HUES64 (cell line): Measurements from ENCODE around the gene FAM76A.
"Not testable (repeated sequence)": the region's sequence is repeated elsewhere in the genome, so short reads cannot be mapped to it uniquely, and the experiment has no call there.

Experiments
- H3K27ac ChIP-seq: 2 replicates; pipeline ENCODE4 v1.7.0; 2013; ENCODE audit warnings: low read depth, low read length, inconsistent platforms
- H3K27me3 ChIP-seq: 2 replicates; pipeline ENCODE4 v1.6.1; 2013; ENCODE audit warnings: mild to moderate bottlenecking, low read length; ENCODE audit not compliant: insufficient read depth
- H3K36me3 ChIP-seq: 2 replicates; pipeline ENCODE4 v1.6.1; 2013; ENCODE audit warnings: mild to moderate bottlenecking, low read length; ENCODE audit not compliant: insufficient read depth
- H3K4me1 ChIP-seq: 2 replicates; pipeline ENCODE4 v1.6.1; 2013; ENCODE audit warnings: mild to moderate bottlenecking, low read length, moderate library complexity; ENCODE audit not compliant: insufficient read depth
- H3K4me3 ChIP-seq: 2 replicates; pipeline ENCODE4 v1.5.1; 2013; ENCODE audit warnings: mild to moderate bottlenecking, low read length, moderate library complexity
- H3K9ac ChIP-seq: 2 replicates; pipeline ENCODE4 v1.6.1; 2013; ENCODE audit warnings: mild to moderate bottlenecking, low read depth, low read length
- H3K9me3 ChIP-seq: 2 replicates; pipeline ENCODE4 v1.6.1; 2013; ENCODE audit warnings: low read depth, low read length; ENCODE audit not compliant: insufficient read depth
- WGBS: fragments of 150-250, 120-280 bp; methylation state at CpG from one replicate; pipeline ENCODE4 v1.1.7; 2013; ENCODE audit warnings: missing lambda C conversion rate; 5-methylcytosine and 5-hydroxymethylcytosine counted together

Gene FAM76A

GRCh38 chr1:27690183-27690582 is 35.6 kb upstream of the FAM76A start:
- Histone ChIP-seq H3K4me1 (peaks cover 4% of the 10 kb centered on the region), H3K27me3 (no peaks in the 10 kb centered on the region), H3K4me3 (no peak overlapping the region), H3K9ac (no peak overlapping the region), H3K27ac (peak overlapping the region; percentile 69; the same call in 1 of the 2 replicates), H3K9me3 (peaks cover 19% of the 10 kb centered on the region; the same call in 1 of the 2 replicates), H3K36me3 (no peaks in the 10 kb centered on the region)
- WGBS: 54% methylated on average over 2 of the region's 2 CpGs

- not testable (repeated sequence) for H3K27me3 ChIP-seq, H3K36me3 ChIP-seq, H3K4me3 ChIP-seq, H3K9ac ChIP-seq, H3K4me1 ChIP-seq, H3K27ac ChIP-seq
- WGBS: 85% methylated on average over 9 of the region's 9 CpGs
- peaks cover 10% of the 10 kb centered on the region; the same call in 1 of the 2 replicates for H3K9me3 ChIP-seq
These were observed 28.9 kb upstream of the FAM76A start for GRCh38 chr1:27696835-27697234.

- no peak overlapping the region for H3K27ac ChIP-seq
- H3K9me3 ChIP-seq: peaks cover 7% of the 10 kb centered on the region
- no peaks in the 10 kb centered on the region for H3K36me3 ChIP-seq
- H3K4me1 ChIP-seq: no peaks in the 10 kb centered on the region
- no peaks in the 10 kb centered on the region for H3K27me3 ChIP-seq
- H3K9ac ChIP-seq: no peak overlapping the region
- no peak overlapping the region for H3K4me3 ChIP-seq
- 87% methylated on average over 4 of the region's 4 CpGs for WGBS
These were observed 20.8 kb upstream of the FAM76A start for GRCh38 chr1:27704958-27705357.

- Histone ChIP-seq H3K9me3 (peaks cover 7% of the 10 kb centered on the region), H3K36me3 (no peaks in the 10 kb centered on the region)
- 96% methylated on average over 2 of the region's 2 CpGs for WGBS
These were observed 20.2 kb upstream of the FAM76A start for GRCh38 chr1:27705545-27705944.

GRCh38 chr1:27710574-27710973 is 15.2 kb upstream of the FAM76A start:
- Histone ChIP-seq H3K9ac (no peak overlapping the region), H3K27ac (no peak overlapping the region), H3K9me3 (no peaks in the 10 kb centered on the region), H3K36me3 (no peaks in the 10 kb centered on the region), H3K4me3 (no peak overlapping the region), H3K27me3 (no peaks in the 10 kb centered on the region), H3K4me1 (no peaks in the 10 kb centered on the region)
- 100% methylated on average over 1 of the region's 2 CpGs for WGBS

More at GRCh38 chr1:27705545-27705944, 20.2 kb upstream of the FAM76A start:
- no peak overlapping the region for H3K4me3 ChIP-seq
- no peaks in the 10 kb centered on the region for H3K4me1 ChIP-seq
- H3K27ac ChIP-seq: no peak overlapping the region
- H3K9ac ChIP-seq: no peak overlapping the region
- no peaks in the 10 kb centered on the region for H3K27me3 ChIP-seq

- Histone ChIP-seq H3K27ac (no peak overlapping the region), H3K4me3 (no peak overlapping the region), H3K9me3 (peaks cover 8% of the 10 kb centered on the region; the same call in 1 of the 2 replicates), H3K27me3 (no peaks in the 10 kb centered on the region), H3K9ac (no peak overlapping the region), H3K36me3 (no peaks in the 10 kb centered on the region), H3K4me1 (no peaks in the 10 kb centered on the region)
- WGBS: 90% methylated on average over 2 of the region's 3 CpGs
These were observed 12.5 kb upstream of the FAM76A start for GRCh38 chr1:27713139-27713725.

- Histone ChIP-seq H3K9ac (no peak overlapping the region), H3K27ac (no peak overlapping the region)
- 94% methylated on average over 3 of the region's 3 CpGs for WGBS
These were observed 11.8 kb upstream of the FAM76A start for GRCh38 chr1:27713869-27714513.

GRCh38 chr1:27716262-27716895 is 9.4 kb upstream of the FAM76A start:
- no peak overlapping the region for H3K27ac ChIP-seq
- no peak overlapping the region for H3K9ac ChIP-seq
- H3K4me1 ChIP-seq: no peaks in the 10 kb centered on the region
- no peaks in the 10 kb centered on the region for H3K27me3 ChIP-seq
- H3K36me3 ChIP-seq: no peaks in the 10 kb centered on the region
- peaks cover 8% of the 10 kb centered on the region; the same call in 1 of the 2 replicates for H3K9me3 ChIP-seq
- WGBS: 69% methylated on average over 2 of the region's 2 CpGs
- no peak overlapping the region for H3K4me3 ChIP-seq

More at GRCh38 chr1:27713869-27714513, 11.8 kb upstream of the FAM76A start:
- peaks cover 8% of the 10 kb centered on the region; the same call in 1 of the 2 replicates for H3K9me3 ChIP-seq
- H3K4me1 ChIP-seq: no peaks in the 10 kb centered on the region
- H3K36me3 ChIP-seq: no peaks in the 10 kb centered on the region
- H3K27me3 ChIP-seq: no peaks in the 10 kb centered on the region
- no peak overlapping the region for H3K4me3 ChIP-seq

- Histone ChIP-seq H3K36me3 (no peaks in the 10 kb centered on the region), H3K4me1 (no peaks in the 10 kb centered on the region; the same call in 1 of the 2 replicates), H3K4me3 (no peak overlapping the region), H3K27ac (no peak overlapping the region), H3K27me3 (0 out of 2 replicates have a peak, but pooled peaks cover 2% of the 10 kb centered on the region), H3K9ac (no peak overlapping the region), H3K9me3 (peaks cover 8% of the 10 kb centered on the region; the same call in 1 of the 2 replicates)
- WGBS: 88% methylated on average over 5 of the region's 5 CpGs
These were observed 6.2 kb upstream of the FAM76A start for GRCh38 chr1:27719286-27720251.

GRCh38 chr1:27724961-27725373 is 794 bp upstream of the FAM76A start:
- Histone ChIP-seq H3K9me3 (no peaks in the 10 kb centered on the region), H3K4me3 (peak overlapping the region; percentile 32), H3K27me3 (0 out of 2 replicates have a peak, but pooled peaks cover 5% of the 10 kb centered on the region), H3K4me1 (peaks cover 3% of the 10 kb centered on the region), H3K27ac (peak overlapping the region; percentile 27), H3K36me3 (peaks cover 9% of the 10 kb centered on the region; the same call in 1 of the 2 replicates), H3K9ac (peak overlapping the region; percentile 50)
- WGBS: 78% methylated on average over 9 of the region's 9 CpGs
